Stimulated activated CD4-positive, alpha-beta T cell treated with anti-CD3 and anti-CD28 coated beads, Interleukin-1b, Interleukin-23, amount 100 ng/mL, for 4 hours (primary cell): ENCODE data around the gene PTPA.

Experiments
- DNase-seq, 2 donors: peaks; one replicate each; pipeline ENCODE4 v3.0.0-alpha.2; 2020; ENCODE audit warnings: low read depth in 2 of 2

The PTPA gene

GRCh38 chr9:129137292-129138143 lies 26.3 kb downstream of the PTPA start:
- DNase-seq = no peak

- DNase-seq = no peak
Measured at GRCh38 chr9:129138144-129138462, 26.9 kb downstream of the PTPA start.

DNA sequence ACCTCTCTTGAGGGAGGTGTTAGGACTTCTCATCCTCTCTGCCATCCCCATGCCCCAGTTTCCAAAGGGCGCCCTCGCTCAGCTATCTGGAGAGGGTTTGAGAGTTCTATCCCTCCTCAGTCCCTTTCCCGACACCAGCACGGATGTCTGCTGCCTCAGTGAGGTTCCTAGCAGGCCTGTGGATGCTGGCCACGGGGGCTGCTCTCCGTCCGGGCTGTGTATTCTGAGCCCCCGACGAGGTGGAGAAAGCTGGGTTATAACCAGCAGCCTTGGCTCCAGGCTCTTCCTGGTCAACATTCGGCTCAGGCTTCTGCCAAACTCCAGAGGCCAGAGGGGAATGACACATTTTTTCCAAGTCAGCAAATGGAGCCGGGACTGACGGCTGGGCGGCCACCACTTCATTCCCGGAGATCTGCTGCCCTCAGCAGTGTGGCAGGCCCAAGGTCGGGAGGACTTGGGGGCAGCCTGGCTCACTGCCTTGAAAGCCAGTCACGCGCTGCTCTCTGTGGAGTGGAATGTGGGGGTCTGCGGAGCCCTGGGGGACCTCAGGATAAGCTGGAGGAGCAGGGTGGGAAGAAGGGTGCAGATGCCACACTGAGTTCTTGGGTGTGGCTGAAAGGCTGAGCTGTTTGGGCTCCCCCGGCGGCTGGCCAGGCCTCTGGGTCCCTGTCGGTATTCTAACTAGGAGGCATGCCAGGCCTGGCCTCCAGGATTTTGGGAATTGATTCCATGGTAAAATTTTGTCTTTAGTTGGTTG lies 27.4 kb downstream of the PTPA start:
- no peak for DNase-seq

DNA sequence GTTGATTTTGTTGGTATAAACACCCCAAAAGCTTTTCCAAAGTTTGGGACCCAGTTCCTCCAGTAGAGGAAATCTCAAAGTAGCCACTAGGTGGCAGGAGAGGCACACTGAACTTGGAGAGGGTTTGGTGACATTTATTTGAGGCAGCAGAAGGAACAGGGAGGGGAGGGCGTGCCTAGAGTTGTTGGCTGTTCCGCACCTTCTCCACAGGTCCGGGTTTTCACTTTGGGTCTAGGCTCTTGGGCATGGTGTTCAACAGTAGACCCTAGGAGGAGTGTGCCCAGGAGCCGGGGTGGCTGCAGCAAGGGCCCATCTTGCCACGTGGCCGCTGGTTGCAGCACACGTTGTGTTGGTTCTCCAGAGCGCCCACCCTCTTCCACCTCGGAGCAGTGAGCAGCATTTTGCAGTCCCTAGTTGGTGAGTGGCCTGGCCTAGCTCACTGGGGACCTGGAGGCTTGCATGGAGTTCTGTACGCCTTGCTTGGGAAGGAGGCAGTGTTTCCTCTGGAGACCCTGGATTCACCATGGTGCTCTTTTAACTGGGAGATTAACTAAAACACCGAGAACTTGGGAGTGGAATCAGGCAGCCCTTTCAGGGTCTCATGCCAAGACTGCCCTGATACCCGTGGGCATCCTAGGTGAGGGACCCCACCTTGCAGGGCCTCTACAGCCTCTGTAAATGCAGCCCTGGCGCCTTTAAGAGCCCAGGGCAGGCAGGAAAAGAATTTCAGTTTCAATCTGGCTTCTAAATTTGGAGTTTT lies 28.2 kb downstream of the PTPA start:
- peak; percentile 42 to 80 for DNase-seq

GRCh38 chr9:129139993-129140396 lies 28.8 kb downstream of the PTPA start:
- peak; percentile 55 to 75 for DNase-seq

DNA sequence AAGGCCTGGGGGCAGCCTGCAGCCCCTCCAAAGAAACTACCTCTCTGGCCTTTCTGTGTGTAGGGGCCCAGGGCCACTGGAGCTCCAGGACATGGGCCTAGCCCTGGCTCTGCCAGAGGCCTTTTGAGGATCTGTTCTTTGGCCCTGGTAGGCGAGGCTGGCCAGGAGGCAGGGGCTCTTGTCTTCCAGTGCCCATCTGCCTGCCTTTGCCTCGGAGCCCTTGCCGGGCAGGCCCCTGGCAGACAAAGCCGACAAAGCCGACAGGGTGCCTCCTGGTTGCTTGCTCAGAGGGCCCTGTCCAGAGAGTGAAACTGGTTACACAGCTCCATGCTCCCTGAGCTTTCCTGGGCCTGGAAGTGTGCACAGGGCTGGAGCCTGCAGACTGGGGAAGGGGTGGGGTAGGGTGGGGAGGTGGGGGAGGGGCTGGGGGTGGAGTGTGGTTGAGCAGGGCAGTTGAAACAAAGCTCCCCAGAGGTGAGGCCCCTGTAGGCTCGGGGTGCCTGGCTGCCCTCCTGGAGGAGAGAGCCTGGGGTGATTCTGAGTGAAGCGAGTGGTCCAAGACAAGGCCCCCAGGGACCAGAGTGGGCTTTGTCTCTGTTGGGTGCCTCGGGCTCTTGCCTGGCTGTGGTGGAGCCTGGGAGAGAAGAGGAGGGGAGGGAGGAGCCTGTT lies 29.3 kb downstream of the PTPA start:
- DNase-seq = peak in 1 of 2 donors; percentile 9

DNA sequence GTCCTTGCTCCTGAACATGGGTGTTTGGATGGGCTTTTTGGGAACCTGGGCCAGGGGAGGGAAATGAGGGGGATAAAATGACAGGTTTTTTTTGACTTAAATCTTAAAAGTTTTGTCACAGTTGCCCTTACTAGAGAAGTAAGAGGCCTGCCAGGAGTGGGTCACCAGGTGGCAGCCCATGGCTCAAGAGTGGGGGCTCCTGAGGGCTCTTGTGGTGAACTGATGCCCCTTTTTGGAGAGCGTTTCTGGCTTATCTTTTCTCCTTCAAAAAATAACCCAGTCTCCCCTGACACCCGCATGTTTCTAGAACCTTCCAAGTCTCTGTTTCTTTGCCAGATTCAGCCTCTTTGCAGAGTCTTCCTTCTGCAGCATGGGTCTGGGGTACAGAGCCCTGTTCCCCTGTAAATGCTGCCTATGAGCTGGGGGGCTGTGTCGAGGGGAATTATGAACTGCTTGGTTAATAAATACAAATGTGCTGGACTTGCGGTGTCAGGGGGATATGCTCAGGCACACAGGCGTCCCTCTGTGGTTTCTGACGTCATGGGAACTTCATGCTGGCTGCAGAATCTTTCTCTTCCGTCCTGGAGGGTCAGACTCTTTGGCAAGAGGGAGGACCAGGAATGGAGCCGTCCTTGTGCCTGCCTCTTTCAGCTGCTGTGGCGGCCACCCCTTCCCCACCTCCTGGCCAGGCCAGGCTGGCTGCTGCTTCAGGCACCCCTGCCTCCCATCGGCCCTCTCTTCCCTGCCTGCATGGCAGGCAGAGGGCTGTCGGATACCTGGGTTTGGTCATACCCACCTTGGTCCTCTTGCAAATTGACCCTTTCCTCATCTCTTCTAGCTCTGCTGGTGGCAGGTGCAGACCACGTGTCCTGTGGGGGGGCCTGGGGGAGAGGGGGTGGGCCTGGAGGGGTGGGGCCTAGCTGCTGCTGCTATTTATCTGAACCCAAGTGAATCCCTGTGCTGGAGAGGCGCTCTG lies 30.1 kb downstream of the PTPA start:
- DNase-seq = no peak

GRCh38 chr9:129142138-129142935 lies 31.1 kb downstream of the PTPA start:
- no peak for DNase-seq

GRCh38 chr9:129143031-129143927 lies 32.1 kb downstream of the PTPA start:
- peak; percentile 74 to 75 for DNase-seq

DNA sequence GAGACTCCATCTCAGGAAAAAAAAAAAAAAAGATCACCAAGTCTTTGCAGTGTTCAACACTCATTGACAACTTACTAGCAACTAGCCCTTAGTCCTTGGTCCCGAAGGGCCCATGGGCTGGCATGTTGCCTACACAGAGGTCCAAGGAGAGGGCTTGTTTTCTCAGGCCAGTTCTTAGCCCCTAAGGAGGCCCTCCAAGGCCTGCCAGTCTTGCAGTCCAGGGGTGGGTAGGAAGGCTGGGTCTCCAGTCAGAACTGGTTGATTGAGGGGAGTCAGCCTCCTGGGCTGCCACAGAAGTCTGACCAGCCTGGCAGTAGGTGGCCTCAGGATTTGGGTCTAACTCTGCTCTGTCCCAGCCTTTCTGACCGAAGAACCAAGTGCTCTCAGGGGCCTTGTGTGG lies 34.1 kb downstream of the PTPA start:
- no peak for DNase-seq

GRCh38 chr9:129145841-129146292 lies 34.7 kb downstream of the PTPA start:
- no peak for DNase-seq

- DNase-seq = no peak
Measured at GRCh38 chr9:129146441-129146941, 35.3 kb downstream of the PTPA start.

DNA sequence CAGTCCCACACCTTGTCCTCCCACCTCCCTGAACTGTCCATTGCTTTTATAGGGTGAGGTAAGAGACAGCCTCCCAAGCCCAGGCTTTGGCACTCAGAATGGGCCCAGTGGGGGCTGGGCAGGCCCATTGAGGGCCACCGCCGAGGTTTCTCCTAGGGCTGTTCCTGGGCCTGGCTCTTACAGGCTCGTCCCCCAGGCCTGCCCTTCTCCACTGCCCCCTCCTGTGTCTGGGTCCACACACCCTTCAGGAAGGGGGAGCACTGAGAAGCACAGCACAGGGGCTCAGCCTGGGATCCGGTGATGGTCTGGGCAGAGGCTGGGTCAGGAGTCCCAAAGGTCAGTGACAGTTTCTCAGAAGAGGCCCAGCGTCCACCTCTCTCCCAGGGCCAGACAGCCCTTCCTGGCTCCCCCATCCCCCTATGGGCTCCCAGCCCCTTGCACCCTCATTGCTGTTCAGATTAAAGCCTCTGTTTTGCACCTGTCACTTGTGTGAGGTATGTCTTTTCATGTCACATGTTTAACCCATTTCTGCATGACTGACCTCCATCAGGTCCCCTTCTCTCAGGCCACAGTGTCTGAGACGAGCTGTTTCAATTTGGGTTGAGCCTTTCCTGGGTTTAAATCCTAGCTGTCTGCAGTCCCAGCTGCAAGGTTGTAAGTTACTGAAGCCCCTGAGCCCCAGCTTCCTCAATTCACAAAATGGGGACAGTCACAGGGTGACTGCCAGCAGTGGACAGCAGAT lies 37.4 kb downstream of the PTPA start:
- DNase-seq = no peak

GRCh38 chr9:129149442-129149841 lies 38.2 kb downstream of the PTPA start:
- no peak for DNase-seq

DNA sequence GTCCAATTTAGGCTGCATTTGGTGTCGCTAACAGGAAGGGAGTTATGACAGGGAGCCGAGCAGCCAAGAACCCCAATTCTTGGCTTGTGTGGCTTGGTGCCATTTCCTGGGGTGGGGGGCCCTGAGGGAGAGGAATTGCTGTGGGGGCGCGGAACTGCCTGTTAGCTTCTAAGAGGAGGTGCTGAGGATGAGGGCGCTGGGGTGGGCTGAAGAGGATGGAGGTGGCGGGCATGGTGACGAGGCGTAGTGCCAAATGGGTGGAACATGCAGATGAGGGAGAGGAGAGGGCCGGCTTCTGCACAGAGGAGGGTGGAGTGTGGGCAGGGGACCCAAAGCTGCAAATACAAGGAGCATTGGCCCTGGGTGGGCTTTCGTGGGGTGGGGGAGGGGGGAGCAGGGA lies 38.9 kb downstream of the PTPA start:
- DNase-seq = no peak

- no peak for DNase-seq
Measured at GRCh38 chr9:129150672-129151211, 39.5 kb downstream of the PTPA start.

- no peak for DNase-seq
Measured at GRCh38 chr9:129151469-129151868, 40.3 kb downstream of the PTPA start.
